Keratinocyte (primary cell): ENCODE data around the gene SPAG16. TPM values are rescaled to one million over a fixed set of nuclear protein-coding genes. Genes with fewer than 3 reads are reported as not detected.

ENCODE experiments used
- DNase-seq: peaks from one replicate; pipeline ENCODE4 v3.0.0-alpha.2; 2011; ENCODE audit warnings: low read depth, missing footprints, low spot score
- FAIRE-seq: peaks from 2 replicates; lab custom pipeline; 2011; peaks lifted over from hg19 to GRCh38; lab: Jason Lieb, UNC
- H2AFZ ChIP-seq: 2 replicates; pipeline ENCODE4 v1.6.0; 2012; ENCODE audit warnings: low read length, control low read depth, inconsistent platforms; ENCODE audit not compliant: control insufficient read depth
- H3K27ac ChIP-seq: 2 replicates; pipeline ENCODE4 v1.5.1; 2011; ENCODE audit warnings: low read length; ENCODE audit not compliant: control insufficient read depth, insufficient read depth
- H3K27me3 ChIP-seq: 3 replicates; pipeline ENCODE4 v1.6.0; 2011; ENCODE audit warnings: low read length; ENCODE audit not compliant: control insufficient read depth, insufficient read depth; ENCODE audit errors: extremely low read depth
- H3K36me3 ChIP-seq, 2 experiments: 2 replicates in 1 of 2; 3 replicates in 1 of 2; pipeline ENCODE4 v1.5.1; 2011; ENCODE audit warnings: low read length in 2 of 2, mild to moderate bottlenecking in 1 of 2; ENCODE audit not compliant: control insufficient read depth in 2 of 2, insufficient read depth in 2 of 2; ENCODE audit errors: extremely low read depth in 1 of 2
- H3K4me1 ChIP-seq: 3 replicates; pipeline ENCODE4 v1.5.1; 2011; ENCODE audit warnings: low read length; ENCODE audit not compliant: control insufficient read depth, insufficient read depth; ENCODE audit errors: extremely low read depth
- H3K4me2 ChIP-seq: 3 replicates; pipeline ENCODE4 v1.6.0; 2011; ENCODE audit warnings: low read depth, low read length; ENCODE audit not compliant: control insufficient read depth, insufficient read depth; ENCODE audit errors: extremely low read depth
- H3K4me3 ChIP-seq, 3 experiments: fragments of 200-600 bp in 1 of 3; sonication (generic) in 1 of 3; 2 replicates in 2 of 3; 3 replicates in 1 of 3; pipeline ENCODE4 v1.5.1; 2011 to 2016; ENCODE audit warnings: low read length in 3 of 3, mild to moderate bottlenecking in 3 of 3, control low read depth in 2 of 3, inconsistent platforms in 1 of 3, low read depth in 1 of 3, mixed read lengths in 1 of 3, mixed run types in 1 of 3, moderate library complexity in 1 of 3; ENCODE audit not compliant: control insufficient read depth in 2 of 3, insufficient read depth in 2 of 3; ENCODE audit errors: extremely low read depth in 1 of 3
- H3K79me2 ChIP-seq: 2 replicates; pipeline ENCODE4 v1.6.0; 2012; ENCODE audit warnings: low read length; ENCODE audit not compliant: control insufficient read depth, insufficient read depth
- H3K9ac ChIP-seq: 3 replicates; pipeline ENCODE4 v1.6.0; 2011; ENCODE audit warnings: low read length; ENCODE audit not compliant: control insufficient read depth, insufficient read depth; ENCODE audit errors: extremely low read depth
- H3K9me1 ChIP-seq: 3 replicates; pipeline ENCODE4 v1.6.0; 2011; ENCODE audit warnings: low read length; ENCODE audit not compliant: control insufficient read depth, insufficient read depth; ENCODE audit errors: extremely low read depth
- H3K9me3 ChIP-seq: 2 replicates; pipeline ENCODE4 v1.5.1; 2012; ENCODE audit warnings: low read depth, low read length; ENCODE audit not compliant: control insufficient read depth
- H4K20me1 ChIP-seq: 3 replicates; pipeline ENCODE4 v1.6.0; 2011; ENCODE audit warnings: low read length; ENCODE audit not compliant: control insufficient read depth, insufficient read depth; ENCODE audit errors: extremely low read depth
- EZH2 ChIP-seq: IDR thresholded peaks from one replicate; pipeline ENCODE4 v1.6.1; 2012; ENCODE audit warnings: inconsistent platforms, mild to moderate bottlenecking, low read length, moderate library complexity
- dilution Hi-C: fragments of 300-500 bp; cut with MboI; formaldehyde crosslinking; loops from one replicate; pipeline ENCODE4 v1.7.0; 2020; ENCODE audit warnings: low sequenced_read_pairs; ENCODE audit not compliant: extremely low pct_ligation_motif_present
- polyA plus RNA-seq, 5 experiments: library from polyadenylated mRNA; depleted of rRNA in 3 of 5; stranded (reverse) in 3 of 5; stranded (forward) in 1 of 5; unstranded in 1 of 5; fragments of >200 nt; gene quantifications; 1 replicate in 1 of 5; 2 replicates in 3 of 5; 3 replicates in 1 of 5; pipeline versions ENCODE4 v1.2.1 to v1.2.3, GENCODE V29; 2011 to 2012; ENCODE audit warnings: missing spikeins in 2 of 5, low read depth in 1 of 5, low replicate concordance in 1 of 5
- TF ChIP-seq, protein P1 (sequence below), 3 experiments: IDR thresholded peaks in 1 of 3; conservative IDR thresholded peaks in 1 of 3; optimal IDR thresholded peaks in 1 of 3; 2 replicates in 2 of 3; 3 replicates in 1 of 3; pipeline versions ENCODE3 to v1.5.1; 2011; ENCODE audit warnings: low read length in 3 of 3, mild to moderate bottlenecking in 3 of 3, moderate library complexity in 2 of 3, control low read depth in 1 of 3, inconsistent platforms in 1 of 3; ENCODE audit not compliant: insufficient read depth in 2 of 3; ENCODE audit errors: extremely low read depth in 1 of 3

SPAG16 gene
- polyA plus RNA-seq, 1 donor (not counting 4 experiments of a cell fraction or from before 2014, with no cell fraction given), result 19.6 TPM

DNA sequence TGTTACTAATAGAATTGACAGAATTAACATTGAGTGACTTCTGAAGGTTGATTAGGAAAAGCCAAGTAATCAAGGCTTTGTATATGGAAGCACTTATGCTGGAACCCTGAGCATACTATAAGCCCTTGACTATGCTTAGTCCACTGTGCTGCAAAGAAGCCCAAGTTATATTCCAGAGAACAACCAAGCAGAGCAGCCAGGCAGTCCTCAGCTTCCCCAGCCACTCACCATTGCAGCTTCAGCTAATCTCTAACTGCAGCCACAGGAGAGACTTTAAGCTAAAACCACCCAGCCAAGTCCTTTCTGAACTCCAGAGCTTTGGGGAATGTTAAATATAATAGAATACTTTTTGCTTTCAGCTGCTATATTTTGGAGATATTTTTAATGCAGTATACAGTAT is 962.2 kb downstream of the SPAG16 start:
- Histone ChIP-seq H3K9me1 (no peaks in the 10 kb centered on the region), H3K4me2 (no peak overlapping the region), H3K9me3 (no peaks in the 10 kb centered on the region), H3K27me3 (no peaks in the 10 kb centered on the region), H3K9ac (no peak overlapping the region), H3K27ac (no peak overlapping the region), H2AFZ (no peak overlapping the region), H4K20me1 (no peaks in the 10 kb centered on the region), H3K36me3 (no peaks in the 10 kb centered on the region), H3K79me2 (no peaks in the 10 kb centered on the region), H3K4me1 (no peaks in the 10 kb centered on the region), H3K4me3 (no peak overlapping the region)
- TF ChIP-seq, protein P1, sequence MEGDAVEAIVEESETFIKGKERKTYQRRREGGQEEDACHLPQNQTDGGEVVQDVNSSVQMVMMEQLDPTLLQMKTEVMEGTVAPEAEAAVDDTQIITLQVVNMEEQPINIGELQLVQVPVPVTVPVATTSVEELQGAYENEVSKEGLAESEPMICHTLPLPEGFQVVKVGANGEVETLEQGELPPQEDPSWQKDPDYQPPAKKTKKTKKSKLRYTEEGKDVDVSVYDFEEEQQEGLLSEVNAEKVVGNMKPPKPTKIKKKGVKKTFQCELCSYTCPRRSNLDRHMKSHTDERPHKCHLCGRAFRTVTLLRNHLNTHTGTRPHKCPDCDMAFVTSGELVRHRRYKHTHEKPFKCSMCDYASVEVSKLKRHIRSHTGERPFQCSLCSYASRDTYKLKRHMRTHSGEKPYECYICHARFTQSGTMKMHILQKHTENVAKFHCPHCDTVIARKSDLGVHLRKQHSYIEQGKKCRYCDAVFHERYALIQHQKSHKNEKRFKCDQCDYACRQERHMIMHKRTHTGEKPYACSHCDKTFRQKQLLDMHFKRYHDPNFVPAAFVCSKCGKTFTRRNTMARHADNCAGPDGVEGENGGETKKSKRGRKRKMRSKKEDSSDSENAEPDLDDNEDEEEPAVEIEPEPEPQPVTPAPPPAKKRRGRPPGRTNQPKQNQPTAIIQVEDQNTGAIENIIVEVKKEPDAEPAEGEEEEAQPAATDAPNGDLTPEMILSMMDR (optimal IDR thresholded peaks at IDR 0.05 in 1 of 3, IDR thresholded peaks at IDR 0.05 in 1 of 3, conservative IDR thresholded peaks at IDR 0.05 in 1 of 3; ENCODE audit: extremely low read depth in 1 of 3, insufficient read depth in 2 of 3, low read length in 3 of 3), result no peak
- no peak for TF ChIP-seq EZH2
- DNase-seq (no peak), FAIRE-seq (no peak)
- dilution Hi-C loops, result no loop called here

DNA sequence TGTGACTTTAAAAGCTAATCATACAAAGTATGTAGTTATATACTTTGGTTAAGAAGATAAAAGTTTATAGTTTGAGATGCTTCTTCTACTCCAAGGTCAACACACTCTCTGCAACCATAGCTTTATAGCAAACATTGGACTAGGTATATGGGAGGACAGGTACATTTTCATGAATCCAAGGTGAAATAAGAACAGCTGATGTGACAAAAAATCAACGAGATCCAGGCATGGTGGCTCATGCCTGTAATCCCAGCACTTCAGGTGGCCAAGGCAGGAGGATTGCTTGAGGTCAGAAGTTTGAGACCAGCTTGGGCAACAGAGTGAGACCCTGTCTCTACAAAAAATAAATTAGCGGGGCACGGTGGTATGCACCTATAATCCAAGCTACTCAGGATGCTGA is 963.3 kb downstream of the SPAG16 start:
- Histone ChIP-seq H3K9ac (no peak overlapping the region), H2AFZ (no peak overlapping the region), H3K27me3 (no peaks in the 10 kb centered on the region), H3K36me3 (no peaks in the 10 kb centered on the region), H4K20me1 (no peaks in the 10 kb centered on the region), H3K27ac (no peak overlapping the region), H3K9me1 (no peaks in the 10 kb centered on the region), H3K9me3 (no peaks in the 10 kb centered on the region), H3K4me1 (no peaks in the 10 kb centered on the region), H3K4me3 (no peak overlapping the region), H3K79me2 (no peaks in the 10 kb centered on the region), H3K4me2 (no peak overlapping the region)
- DNase-seq, result no peak
- dilution Hi-C loops, result no loop called here
- FAIRE-seq, result no peak
- TF ChIP-seq EZH2, result no peak
- TF ChIP-seq, protein P1 (optimal IDR thresholded peaks at IDR 0.05 in 1 of 3, IDR thresholded peaks at IDR 0.05 in 1 of 3, conservative IDR thresholded peaks at IDR 0.05 in 1 of 3; ENCODE audit: extremely low read depth in 1 of 3, insufficient read depth in 2 of 3, low read length in 3 of 3), result no peak
